Stimulated activated naive CD8-positive, alpha-beta T cell treated with anti-CD3 and anti-CD28 coated beads, Interleukin-15, amount 100 ng/mL, for 72 hours (primary cell): ENCODE measurements around the gene VN1R5.
"Not testable (repeated sequence)": the region's sequence is repeated elsewhere in the genome, so short reads cannot be mapped to it uniquely, and the experiment has no call there.

Source experiments
- ATAC-seq: fragments of 150-1000 bp; cut with Tn5 transposase; 2 replicates; pipeline ENCODE4 v1.10.0; 2021; ENCODE audit warnings: mild to moderate bottlenecking, moderate library complexity
- DNase-seq, 2 donors: peaks; one replicate each; pipeline ENCODE4 v3.0.0; 2021 to 2022
- H3K27ac Mint-ChIP-seq, 2 donors: one replicate each; pipeline ENCODE4 v1.8.0; 2022; ENCODE audit warnings: mild to moderate bottlenecking in 2 of 2, mixed read lengths in 2 of 2, moderate library complexity in 2 of 2
- H3K27me3 Mint-ChIP-seq: one replicate; pipeline ENCODE4 v1.8.0; 2022; ENCODE audit warnings: mixed read lengths
- H3K4me1 Mint-ChIP-seq: one replicate; pipeline ENCODE4 v1.8.0; 2022; ENCODE audit warnings: mild to moderate bottlenecking, mixed read lengths
- H3K4me3 Mint-ChIP-seq, 2 donors: one replicate each; pipeline ENCODE4 v1.8.0; 2022; ENCODE audit warnings: mild to moderate bottlenecking in 2 of 2, mixed read lengths in 2 of 2, moderate library complexity in 1 of 2
- H3K9me3 Mint-ChIP-seq, 2 donors: one replicate each; pipeline ENCODE4 v1.8.0; 2022; ENCODE audit warnings: mixed read lengths in 2 of 2

VN1R5 gene

DNA sequence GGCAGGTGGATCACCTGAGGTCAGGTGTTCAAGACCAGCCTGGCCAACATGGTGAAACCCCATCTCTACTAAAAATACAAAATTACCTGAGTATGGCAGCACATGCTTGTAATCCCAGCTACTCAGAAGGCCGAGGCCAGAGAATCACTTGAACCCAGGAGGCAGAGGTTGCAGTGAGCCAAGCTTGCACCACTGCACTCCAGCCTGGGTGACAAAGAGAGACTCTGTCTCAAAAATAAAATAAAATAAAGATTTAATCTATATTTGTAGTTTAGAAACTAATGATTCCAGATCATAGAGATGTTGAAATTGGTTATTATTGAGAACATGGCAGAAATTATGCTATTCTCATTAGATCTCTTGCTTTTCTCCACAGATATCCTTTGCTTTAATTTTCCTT is at the start of gene VN1R5:
VN1R5 (plus strand) TSS at position 301 of the 400 bp plus-strand sequence.
- H3K9me3 Mint-ChIP-seq = peaks cover 20 to 21% of the 10 kb centered on the region in 2 donors
- H3K4me3 Mint-ChIP-seq, H3K27me3 Mint-ChIP-seq, H3K4me1 Mint-ChIP-seq, H3K27ac Mint-ChIP-seq, DNase-seq, ATAC-seq: not testable (repeated sequence)

DNA sequence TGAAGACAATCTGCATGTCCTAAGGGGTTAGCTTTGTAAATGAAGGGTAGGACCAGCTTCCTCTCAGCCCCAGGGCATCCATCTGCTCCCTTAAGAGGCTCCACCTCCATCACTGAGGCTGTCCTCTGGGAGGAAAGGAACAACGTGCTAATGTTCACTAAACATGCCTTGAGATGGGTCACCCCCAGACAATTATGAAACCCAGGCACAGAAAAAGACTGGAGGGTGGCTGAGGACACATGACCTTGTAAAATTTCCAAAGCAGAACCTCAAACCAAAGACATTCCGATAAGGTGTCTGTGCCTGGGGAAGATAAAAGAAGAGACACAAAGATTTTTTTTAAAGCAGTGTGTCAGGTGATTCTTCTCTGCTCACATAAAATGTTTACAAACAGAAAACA is 46.5 kb upstream of the VN1R5 start:
- H3K4me3 Mint-ChIP-seq = peak overlapping the region; percentile 95
- peaks cover 58% of the 10 kb centered on the region for H3K4me1 Mint-ChIP-seq
- no peak for DNase-seq
- H3K9me3 Mint-ChIP-seq = peaks cover 0 to 12% of the 10 kb centered on the region in 2 donors
- ATAC-seq = no peak
- peak overlapping the region; percentile 16 to 19 for H3K27ac Mint-ChIP-seq
- no peaks in the 10 kb centered on the region for H3K27me3 Mint-ChIP-seq

DNA sequence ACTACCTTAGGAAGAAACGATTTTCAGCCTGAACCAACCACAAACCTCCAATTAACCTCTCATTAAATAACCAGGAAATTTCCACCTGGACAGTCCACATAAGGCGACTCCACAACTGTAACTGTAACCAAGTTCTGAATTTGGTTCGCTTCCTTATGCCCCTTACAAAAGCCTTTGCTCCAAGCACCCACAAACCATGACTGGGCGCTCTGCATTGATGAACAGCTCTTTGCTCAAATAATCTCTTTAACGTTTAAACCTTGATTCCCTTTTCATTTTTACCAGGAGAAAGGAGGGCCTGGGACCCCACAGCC is 45.9 kb upstream of the VN1R5 start:
- H3K4me1 Mint-ChIP-seq = peaks cover 58% of the 10 kb centered on the region
- peak overlapping the region; percentile 95 for H3K4me3 Mint-ChIP-seq
- peak overlapping the region; percentile 99 for H3K27ac Mint-ChIP-seq
- peaks cover 0 to 12% of the 10 kb centered on the region in 2 donors for H3K9me3 Mint-ChIP-seq
- DNase-seq (no peak), ATAC-seq (peak; percentile 32)
- no peaks in the 10 kb centered on the region for H3K27me3 Mint-ChIP-seq

DNA sequence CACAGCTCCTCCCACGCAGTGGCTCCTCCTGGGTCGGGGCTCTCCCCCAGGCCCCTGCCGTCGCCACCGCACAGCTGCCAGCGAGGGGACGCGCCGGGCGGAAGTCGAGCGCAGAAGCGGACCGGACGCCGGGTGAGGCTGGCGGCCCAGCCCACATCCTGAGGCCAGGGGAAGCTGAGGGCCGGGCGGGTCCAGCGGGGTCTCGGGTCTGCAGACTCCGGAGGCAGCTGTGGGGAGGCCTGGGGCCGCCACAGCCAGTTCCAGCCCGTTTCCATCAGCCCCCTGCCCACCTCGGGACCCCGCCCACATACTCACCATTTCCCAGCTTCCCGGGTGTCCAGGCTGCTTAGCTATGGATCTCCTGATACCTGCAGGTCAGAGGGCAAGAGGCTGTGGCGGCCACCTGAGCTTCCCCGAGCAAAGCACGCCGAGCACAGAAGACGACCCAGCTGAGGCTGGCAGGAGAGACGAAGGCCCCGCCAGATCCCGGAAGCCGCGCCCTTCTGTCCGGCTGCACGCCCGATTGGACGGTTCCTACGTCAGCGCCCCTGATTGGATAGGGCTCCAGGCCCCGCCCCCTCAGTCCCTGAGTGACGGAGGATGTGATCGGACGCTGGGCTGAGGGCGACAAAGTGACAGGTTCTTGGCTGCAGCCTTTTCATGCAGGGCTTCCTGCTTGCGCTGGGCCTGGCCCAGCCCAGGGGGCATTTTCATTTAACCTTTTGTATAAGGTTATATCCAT is 45.3 kb upstream of the VN1R5 start:
- H3K4me3 Mint-ChIP-seq = peak overlapping the region; percentile 95
- H3K27me3 Mint-ChIP-seq = no peaks in the 10 kb centered on the region
- H3K4me1 Mint-ChIP-seq = peaks cover 58% of the 10 kb centered on the region
- peak; percentile 98 for ATAC-seq
- peaks cover 0 to 12% of the 10 kb centered on the region in 2 donors for H3K9me3 Mint-ChIP-seq
- DNase-seq = peak; percentile 92 to 96
- H3K27ac Mint-ChIP-seq = peak overlapping the region; percentile 99

DNA sequence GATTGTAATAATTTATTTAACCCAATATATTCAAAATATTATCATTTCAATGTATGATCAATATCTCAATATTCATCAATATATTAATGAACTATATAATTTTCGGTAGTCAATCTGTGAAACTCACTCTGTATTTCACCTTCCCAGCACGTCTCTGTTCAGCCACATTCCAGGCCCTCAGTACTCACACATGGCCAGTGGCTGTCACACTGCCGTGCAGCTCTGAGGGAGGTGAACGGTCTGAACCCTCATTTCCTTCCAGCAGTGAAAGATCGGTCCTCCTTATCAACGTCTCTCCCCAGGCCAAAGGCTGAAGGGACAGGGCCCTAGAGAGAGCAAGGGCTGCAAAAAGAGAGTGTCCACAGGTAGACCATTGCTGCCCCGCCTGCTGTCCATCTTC is 44.5 kb upstream of the VN1R5 start:
- H3K4me1 Mint-ChIP-seq = peaks cover 58% of the 10 kb centered on the region
- peak overlapping the region in 1 of 2 donors; percentile 39 for H3K4me3 Mint-ChIP-seq
- no peaks in the 10 kb centered on the region for H3K27me3 Mint-ChIP-seq
- DNase-seq (no peak), ATAC-seq (no peak)
- peaks cover 0 to 7% of the 10 kb centered on the region in 2 donors for H3K9me3 Mint-ChIP-seq
- H3K27ac Mint-ChIP-seq = no peak overlapping the region

DNA sequence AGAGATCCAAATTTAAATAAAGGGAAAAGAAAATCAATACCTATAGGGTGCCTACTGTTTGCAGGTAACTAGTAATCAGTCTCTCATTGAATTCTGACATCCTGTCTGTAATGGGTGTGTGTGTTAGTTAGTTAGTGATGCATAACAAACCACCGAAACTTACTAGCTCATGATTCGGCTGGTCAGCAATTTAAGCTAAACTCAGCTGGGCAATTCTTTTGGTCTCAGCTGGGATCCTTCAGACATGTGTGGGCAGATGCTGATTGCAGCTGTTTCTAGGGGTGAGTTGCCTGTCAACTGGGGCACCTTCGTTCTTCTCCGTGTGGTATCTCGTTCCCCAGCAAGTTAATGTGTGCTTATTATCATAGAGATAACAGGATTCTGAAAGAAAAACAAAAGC is 43.9 kb upstream of the VN1R5 start:
- DNase-seq = no peak
- ATAC-seq = no peak
- Mint-ChIP-seq H3K27me3 (no peaks in the 10 kb centered on the region), H3K27ac (no peak overlapping the region), H3K4me3 (no peak overlapping the region), H3K9me3 (peaks cover 0 to 6% of the 10 kb centered on the region in 2 donors), H3K4me1 (peaks cover 58% of the 10 kb centered on the region)

DNA sequence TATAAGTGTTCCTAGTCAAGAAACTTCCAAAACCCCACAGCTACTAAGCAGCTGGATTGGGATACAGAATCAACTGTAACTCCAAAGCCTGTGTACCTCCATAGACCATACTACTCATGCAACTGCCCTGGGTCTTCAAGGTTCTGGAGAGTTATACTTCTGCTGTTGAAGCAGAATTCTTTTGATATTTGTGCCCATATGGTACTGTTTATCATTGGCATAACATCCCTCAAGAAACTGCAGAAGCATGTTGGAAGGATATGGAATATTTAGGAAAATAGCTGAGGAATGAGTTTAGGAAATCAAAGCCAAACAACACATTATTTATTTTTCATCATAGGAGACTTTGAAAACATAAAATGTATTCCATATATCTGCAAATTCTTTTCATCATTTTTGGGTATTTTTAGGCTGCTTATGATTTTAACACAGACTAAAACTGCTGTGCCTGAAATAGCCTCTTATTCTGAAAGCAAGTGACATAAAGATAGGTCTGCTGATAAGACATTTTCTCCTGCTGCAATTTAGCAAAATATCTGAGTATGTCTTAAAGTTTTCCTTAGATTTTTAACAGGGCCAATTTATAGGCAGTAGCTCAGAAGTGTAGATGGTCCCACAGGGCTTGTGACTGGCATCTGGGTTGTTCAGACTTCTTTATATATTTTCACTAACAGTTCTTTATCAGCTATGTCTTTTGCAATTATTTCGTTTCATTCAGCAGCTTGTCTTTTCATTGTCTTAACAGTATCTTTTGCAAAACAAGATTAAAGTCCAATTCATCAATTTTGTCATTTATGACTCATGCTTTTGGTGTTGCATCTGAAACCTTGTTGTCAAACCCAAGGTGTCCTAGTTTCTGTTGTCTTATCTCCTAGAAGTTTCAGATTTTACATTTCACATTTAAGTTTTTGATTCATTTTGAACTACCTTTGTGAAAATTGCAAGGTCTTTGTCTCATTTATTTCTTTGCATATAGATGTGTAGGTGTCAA is 43.0 kb upstream of the VN1R5 start:
- H3K27me3 Mint-ChIP-seq = no peaks in the 10 kb centered on the region
- peak overlapping the region in 1 of 2 donors; percentile 2 for H3K4me3 Mint-ChIP-seq
- H3K9me3 Mint-ChIP-seq = peaks cover 0 to 2% of the 10 kb centered on the region in 2 donors
- no peak for DNase-seq
- no peak overlapping the region for H3K27ac Mint-ChIP-seq
- peaks cover 50% of the 10 kb centered on the region for H3K4me1 Mint-ChIP-seq
- ATAC-seq = no peak

DNA sequence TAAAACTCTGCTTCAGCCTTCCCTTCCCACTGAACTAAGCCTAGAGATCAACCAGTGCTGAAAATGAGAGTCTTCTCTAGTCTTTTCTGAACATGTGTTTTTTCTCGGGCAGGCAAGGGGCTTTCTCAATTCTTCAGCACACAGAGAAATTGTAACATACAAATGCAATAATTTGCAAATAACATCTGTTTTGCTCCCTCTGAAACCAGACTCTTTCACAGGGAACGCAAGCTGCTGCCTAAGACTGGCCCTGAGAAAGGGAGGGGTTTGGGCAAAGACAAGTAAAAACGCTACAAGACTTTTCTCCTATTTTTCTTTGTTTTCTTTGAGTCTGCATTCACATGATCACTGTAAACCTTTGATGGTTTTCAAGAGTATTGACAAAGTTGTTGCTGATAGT is 39.6 kb upstream of the VN1R5 start:
- DNase-seq (no peak), ATAC-seq (no peak)
- no peaks in the 10 kb centered on the region for H3K9me3 Mint-ChIP-seq
- H3K27ac Mint-ChIP-seq = no peak overlapping the region
- peaks cover 25% of the 10 kb centered on the region for H3K4me1 Mint-ChIP-seq
- H3K27me3 Mint-ChIP-seq = peaks cover 3% of the 10 kb centered on the region
- no peak overlapping the region for H3K4me3 Mint-ChIP-seq

DNA sequence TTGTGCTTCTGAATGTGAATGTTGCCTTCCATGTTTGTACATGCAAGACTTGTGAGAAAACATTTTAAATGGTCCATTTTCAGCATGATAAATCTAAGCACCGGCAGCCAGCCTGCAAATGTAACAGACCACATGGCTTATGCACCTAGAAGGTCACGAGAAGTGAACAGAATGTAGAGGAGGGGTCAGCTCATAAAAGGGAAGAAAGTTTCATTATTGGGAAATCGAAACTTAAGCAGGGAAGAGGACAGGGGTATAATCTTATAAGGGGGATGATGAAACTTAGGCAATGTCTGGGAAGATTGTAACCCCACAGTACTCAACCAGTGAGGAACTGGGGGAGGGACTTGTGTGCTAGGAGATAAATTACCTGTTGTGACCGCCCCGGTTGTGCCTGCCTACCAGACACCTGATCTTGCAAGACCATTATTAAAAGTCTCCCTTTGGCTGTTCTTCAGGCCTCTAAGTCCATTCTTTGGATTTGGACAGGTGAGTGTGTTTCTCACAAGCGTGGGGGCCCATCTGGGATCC is 37.7 kb upstream of the VN1R5 start:
- Mint-ChIP-seq H3K4me3 (no peak overlapping the region), H3K9me3 (peaks cover 0 to 8% of the 10 kb centered on the region in 2 donors), H3K27ac (no peak overlapping the region), H3K4me1 (peaks cover 7% of the 10 kb centered on the region), H3K27me3 (peaks cover 8% of the 10 kb centered on the region)
- DNase-seq = no peak
- ATAC-seq = no peak

DNA sequence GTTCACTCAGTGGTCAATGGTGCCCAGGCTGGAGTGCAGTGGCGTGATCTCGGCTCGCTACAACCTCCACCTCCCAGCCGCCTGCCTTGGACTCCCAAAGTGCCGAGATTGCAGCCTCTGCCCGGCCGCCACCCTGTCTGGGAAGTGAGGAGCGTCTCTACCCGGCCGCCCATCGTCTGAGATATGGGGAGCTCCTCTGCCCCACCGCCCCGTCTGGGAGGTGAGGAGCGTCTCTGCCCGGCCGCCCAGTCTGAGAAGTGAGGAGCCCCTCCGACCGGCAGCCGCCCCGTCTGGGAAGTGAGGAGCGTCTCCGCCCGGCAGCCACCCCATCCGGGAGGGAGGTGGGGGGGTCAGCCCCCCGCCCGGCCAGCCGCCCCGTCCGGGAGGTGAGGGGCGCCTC is 35.6 kb upstream of the VN1R5 start:
- DNase-seq, ATAC-seq, H3K27me3 Mint-ChIP-seq, H3K4me3 Mint-ChIP-seq, H3K27ac Mint-ChIP-seq, H3K4me1 Mint-ChIP-seq: not testable (repeated sequence)
- peaks cover 14 to 22% of the 10 kb centered on the region in 2 donors for H3K9me3 Mint-ChIP-seq

DNA sequence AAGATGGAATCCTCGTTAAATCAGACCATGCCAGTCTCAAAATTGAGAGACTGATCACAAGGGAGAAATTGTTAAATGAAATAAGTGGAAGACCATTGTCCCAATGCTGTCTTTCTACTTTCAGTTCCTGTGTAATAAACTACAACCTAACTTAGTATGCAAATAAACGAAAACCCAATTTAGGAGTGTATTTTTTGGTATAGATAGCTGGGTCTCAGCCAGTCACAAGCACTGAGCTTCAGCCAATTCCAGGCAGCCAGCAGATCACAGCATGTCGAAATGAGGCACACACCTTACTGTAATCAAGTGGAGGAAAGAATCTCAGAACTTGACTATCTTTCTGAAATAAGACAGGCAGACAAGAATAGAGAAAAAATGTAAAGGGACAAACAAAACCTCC is 33.0 kb upstream of the VN1R5 start:
- peaks cover 14 to 22% of the 10 kb centered on the region in 2 donors for H3K9me3 Mint-ChIP-seq

DNA sequence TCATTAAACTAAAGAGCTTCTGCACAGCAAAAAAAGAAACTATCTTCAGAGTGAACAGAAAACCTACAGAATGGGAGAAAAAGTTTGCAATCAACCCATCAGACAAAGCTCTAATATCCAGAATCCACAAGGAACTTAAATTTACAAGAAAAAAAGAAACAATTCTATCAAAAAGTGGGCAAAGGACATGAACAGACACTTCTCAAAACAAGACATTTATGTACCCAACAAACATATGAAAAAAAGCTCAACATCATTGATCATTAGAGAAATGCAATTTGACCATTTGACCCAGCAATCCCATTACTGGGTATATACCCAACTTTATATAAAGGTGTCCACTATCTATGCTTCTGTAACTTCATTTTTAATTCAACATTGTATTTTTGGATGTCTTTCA is 31.1 kb upstream of the VN1R5 start:
- H3K27me3 Mint-ChIP-seq = peaks cover 8% of the 10 kb centered on the region
- no peaks in the 10 kb centered on the region for H3K4me1 Mint-ChIP-seq
- ATAC-seq (no peak), DNase-seq (no peak)
- H3K9me3 Mint-ChIP-seq = peaks cover 29 to 35% of the 10 kb centered on the region in 2 donors
- H3K4me3 Mint-ChIP-seq = no peak overlapping the region
- H3K27ac Mint-ChIP-seq = no peak overlapping the region

More for the DNA sequence above, 33.0 kb upstream of the VN1R5 start:
- Mint-ChIP-seq H3K27me3 (peaks cover 8% of the 10 kb centered on the region), H3K27ac (no peak overlapping the region), H3K4me1 (no peaks in the 10 kb centered on the region), H3K4me3 (no peak overlapping the region)
- no peak for DNase-seq
- no peak for ATAC-seq

DNA sequence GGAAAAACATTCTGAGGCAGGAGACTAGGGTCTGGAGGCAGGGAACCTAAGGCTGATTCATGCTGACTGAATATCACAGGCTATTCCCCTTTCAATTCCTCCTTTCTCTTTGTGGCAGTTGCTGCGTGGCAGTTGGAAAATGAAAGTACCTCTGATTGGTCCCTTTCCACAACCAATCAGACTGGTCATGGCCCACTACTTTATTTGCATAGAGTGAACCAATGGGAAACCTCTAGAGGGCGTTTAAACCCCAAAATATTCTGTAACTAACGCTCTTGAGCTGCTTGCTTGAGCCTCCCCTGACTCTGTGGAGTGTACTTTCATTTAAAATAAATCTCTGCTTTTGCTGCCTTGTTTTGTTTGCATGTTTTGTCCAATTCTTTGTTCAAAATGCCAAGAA is 27.7 kb upstream of the VN1R5 start:
- no peak for ATAC-seq
- H3K9me3 Mint-ChIP-seq = peaks cover 30 to 34% of the 10 kb centered on the region in 2 donors
- DNase-seq = no peak

DNA sequence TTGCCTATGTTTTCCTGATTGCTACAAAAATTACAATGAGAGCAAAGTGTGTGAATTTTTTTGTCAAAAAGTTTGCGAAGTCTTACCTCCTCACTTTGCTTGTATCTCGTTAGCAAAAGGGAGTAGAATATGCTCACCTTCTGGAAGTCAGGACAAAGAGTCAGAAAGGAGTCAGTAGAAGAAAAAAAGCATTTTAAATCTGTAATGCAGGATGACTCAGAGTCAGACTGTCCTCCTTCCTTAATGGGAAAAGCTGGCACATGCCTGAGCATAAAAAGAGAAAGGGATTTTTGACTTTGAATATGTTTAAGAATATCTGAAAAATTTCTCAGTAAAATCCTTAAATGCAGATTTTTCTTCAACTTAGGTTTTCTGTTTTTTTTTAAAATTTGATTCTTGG is 14.2 kb upstream of the VN1R5 start:
- DNase-seq = no peak
- Mint-ChIP-seq H3K27ac (no peak overlapping the region), H3K4me3 (no peak overlapping the region), H3K27me3 (no peaks in the 10 kb centered on the region), H3K4me1 (no peaks in the 10 kb centered on the region), H3K9me3 (peaks cover 17 to 18% of the 10 kb centered on the region in 2 donors)
- ATAC-seq = no peak

More for the DNA sequence above, 27.7 kb upstream of the VN1R5 start:
- Mint-ChIP-seq H3K4me1 (no peaks in the 10 kb centered on the region), H3K27me3 (peaks cover 8% of the 10 kb centered on the region), H3K27ac (no peak overlapping the region), H3K4me3 (no peak overlapping the region)

DNA sequence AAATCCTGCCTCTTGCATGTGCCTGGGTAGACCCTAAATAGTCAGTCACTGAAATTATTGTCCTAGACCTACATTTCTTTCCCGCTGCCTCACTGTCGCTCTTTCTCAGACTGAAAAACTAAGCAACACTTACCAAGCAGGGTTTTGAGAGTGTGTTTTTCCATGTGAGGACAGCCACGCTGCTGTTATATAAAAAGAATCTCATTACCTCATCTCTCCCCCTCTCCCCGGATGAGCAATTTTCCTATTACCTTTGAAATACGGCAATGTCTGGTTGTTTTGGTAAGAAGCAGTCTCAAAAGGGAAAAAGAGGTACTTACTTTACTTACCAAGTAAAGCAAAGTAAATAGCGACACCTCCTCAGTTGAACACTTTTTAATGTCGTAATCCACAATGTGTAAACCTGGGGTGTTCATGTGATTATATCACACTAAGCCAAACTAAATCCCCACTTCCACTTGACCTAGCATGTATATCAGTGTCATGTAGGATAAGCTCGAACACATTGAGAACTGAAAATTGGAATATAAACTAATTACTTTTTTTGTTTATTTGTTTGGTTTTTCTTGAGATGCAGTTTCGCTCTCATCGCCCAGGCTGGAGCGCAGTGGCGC is 12.2 kb upstream of the VN1R5 start:
- Mint-ChIP-seq H3K27ac (no peak overlapping the region), H3K4me3 (no peak overlapping the region), H3K4me1 (no peaks in the 10 kb centered on the region), H3K27me3 (no peaks in the 10 kb centered on the region), H3K9me3 (peaks cover 22 to 29% of the 10 kb centered on the region in 2 donors)
- ATAC-seq = no peak
- DNase-seq = no peak
